Effector CD8-positive, alpha-beta T cell (primary cell): ENCODE results near the gene PPP1R1C.
"Not testable (repeated sequence)": the region's sequence is repeated elsewhere in the genome, so short reads cannot be mapped to it uniquely, and the experiment has no call there.

Source experiments
- DNase-seq: peaks from one replicate; lab custom pipeline; 2025; lab: John Stamatoyannopoulos, UW

PPP1R1C gene

GRCh38 chr2:182015334-182016109, 29.9 kb downstream of the PPP1R1C start:
- DNase-seq: no peak

DNA sequence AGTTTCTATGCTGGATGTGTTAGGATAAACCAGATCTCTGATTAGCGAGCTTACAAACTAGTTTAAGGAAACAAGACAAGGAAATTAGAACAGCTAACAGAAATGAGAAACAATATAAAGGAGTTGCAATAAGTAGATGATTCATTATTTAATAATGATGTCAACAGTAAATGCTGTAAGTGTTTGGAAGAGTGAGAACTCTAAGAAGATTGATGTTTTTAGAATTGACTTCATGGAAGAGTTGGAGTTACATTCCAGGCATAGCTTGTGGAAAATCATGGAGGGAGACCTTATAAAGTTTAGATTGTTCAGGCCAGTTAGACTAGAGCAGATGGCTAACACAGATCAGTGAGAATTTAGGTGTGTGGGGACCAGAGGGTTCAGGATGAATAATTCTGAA, 32.6 kb downstream of the PPP1R1C start:
- DNase-seq: no peak

- no peak for DNase-seq
Measured at GRCh38 chr2:182019731-182020130, 34.1 kb downstream of the PPP1R1C start.

GRCh38 chr2:182020286-182021070, 34.8 kb downstream of the PPP1R1C start:
- no peak for DNase-seq

GRCh38 chr2:182023235-182023634, 37.6 kb downstream of the PPP1R1C start:
- DNase-seq: no peak

DNA sequence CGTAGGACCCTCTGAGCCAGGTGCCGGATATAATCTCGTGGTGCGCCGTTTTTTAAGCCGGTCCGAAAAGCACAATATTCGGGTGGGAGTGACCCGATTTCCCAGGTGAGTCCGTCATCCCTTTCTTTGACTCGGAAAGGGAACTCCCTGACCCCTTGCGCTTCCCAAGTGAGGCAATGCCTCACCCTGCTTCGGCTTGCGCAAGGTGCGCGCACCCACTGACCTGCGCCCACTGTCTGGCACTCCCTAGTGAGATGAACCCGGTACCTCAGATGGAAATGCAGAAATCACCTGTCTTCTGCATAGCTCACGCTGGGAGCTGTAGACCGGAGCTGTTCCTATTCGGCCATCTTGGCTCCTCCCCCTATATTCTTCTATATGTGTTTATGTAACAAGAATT, 45.2 kb downstream of the PPP1R1C start:
- not testable (repeated sequence) for DNase-seq

DNA sequence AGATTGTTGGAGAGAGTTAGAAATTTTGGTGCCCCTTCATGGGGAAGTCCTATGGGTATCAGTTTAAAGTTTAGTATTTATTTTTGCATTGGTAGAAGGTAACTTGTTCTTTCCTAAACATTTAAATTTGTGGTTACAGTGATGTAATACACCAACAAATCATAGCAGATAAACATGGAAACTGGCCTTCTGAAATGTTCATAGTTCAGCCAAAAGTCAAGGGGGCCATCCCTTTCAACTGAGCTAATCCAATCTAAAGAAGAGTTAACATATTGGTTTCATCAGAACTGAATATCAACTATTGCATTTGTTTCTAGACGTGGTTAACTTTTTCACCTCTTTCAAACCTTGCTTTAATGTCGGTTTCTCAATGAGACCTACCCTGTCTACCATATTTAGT, 46.3 kb downstream of the PPP1R1C start:
- no peak for DNase-seq

DNA sequence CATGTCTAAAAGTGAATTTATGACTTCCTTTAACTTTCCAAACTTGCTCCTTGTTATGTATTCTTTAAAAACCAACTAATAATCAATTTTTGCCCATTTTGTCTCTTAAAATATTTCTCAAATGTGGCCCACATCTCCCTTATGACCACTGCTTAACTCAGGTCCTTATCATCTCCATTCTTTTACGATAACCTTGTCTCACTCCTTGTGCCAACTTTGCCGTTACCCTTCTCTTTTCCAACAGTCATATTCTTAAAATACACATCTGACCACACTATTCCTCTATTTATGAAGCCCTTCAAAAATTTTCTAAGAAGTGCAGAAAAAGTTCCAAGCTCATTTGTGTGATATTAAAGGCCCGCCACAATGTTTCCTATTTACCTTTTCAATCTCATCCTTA, 47.8 kb downstream of the PPP1R1C start:
- DNase-seq: no peak

DNA sequence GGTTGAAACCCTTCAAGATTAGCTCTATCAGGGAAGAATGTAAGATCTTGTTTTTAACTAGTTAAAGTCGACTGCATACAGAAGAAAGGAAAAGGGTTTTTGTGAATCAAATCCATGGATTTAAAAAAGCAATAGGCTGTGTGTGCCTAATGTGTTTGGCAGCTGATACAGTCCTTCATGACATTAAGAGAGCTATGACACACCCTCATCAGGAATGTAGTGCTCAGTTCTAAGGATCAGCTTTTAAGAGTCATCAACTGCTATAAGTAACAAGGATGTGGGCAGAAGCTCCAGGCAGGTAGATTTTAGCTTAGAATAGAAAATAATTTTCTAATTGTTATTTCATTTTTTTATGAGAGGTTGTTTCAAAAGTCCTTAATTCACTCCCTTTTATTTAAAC, 52.9 kb downstream of the PPP1R1C start:
- no peak for DNase-seq

DNA sequence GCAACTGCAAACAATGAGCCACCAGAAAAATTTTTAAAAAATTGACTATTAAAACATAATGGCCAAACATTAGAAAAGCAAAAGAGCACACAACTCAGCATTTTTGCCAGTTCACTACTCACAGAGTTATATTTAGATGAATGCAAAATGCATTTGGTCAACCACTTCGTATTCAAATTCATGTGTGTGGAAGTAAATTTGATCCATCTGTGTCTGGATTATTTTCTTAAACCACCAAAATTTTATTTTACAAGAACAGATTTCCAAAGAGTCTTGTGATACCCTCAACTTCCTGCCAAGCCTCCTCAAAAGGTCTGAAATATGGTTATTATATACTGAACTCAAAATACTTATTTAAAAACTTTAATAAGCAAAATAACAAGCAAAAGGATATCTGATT, 57.4 kb downstream of the PPP1R1C start:
- no peak for DNase-seq

DNA sequence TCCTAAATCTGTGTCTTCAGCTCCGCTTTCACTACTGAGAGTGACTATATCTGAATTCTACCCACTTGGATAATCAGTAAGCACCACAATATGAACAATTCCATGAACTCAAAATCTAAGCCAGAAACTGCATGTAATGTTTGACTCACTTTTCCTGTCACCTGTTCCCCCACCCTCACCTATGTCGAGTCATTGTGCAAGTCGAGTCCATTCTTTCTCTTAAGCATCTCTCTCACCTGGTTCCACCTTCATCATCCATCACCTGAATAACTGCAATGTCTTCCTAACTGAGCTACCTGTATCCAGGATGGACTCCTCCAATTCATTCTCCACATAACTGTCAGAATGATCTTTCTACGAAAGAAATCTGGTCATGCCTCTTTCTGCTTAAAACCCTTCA, 58.2 kb downstream of the PPP1R1C start:
- DNase-seq: no peak

GRCh38 chr2:182047544-182047943, 61.9 kb downstream of the PPP1R1C start:
- no peak for DNase-seq

- DNase-seq: no peak
Measured at GRCh38 chr2:182048088-182048487, 62.4 kb downstream of the PPP1R1C start.

GRCh38 chr2:182048621-182049020, 63.0 kb downstream of the PPP1R1C start:
- DNase-seq: no peak

- DNase-seq: no peak
Measured at GRCh38 chr2:182049372-182050148, 63.9 kb downstream of the PPP1R1C start.

DNA sequence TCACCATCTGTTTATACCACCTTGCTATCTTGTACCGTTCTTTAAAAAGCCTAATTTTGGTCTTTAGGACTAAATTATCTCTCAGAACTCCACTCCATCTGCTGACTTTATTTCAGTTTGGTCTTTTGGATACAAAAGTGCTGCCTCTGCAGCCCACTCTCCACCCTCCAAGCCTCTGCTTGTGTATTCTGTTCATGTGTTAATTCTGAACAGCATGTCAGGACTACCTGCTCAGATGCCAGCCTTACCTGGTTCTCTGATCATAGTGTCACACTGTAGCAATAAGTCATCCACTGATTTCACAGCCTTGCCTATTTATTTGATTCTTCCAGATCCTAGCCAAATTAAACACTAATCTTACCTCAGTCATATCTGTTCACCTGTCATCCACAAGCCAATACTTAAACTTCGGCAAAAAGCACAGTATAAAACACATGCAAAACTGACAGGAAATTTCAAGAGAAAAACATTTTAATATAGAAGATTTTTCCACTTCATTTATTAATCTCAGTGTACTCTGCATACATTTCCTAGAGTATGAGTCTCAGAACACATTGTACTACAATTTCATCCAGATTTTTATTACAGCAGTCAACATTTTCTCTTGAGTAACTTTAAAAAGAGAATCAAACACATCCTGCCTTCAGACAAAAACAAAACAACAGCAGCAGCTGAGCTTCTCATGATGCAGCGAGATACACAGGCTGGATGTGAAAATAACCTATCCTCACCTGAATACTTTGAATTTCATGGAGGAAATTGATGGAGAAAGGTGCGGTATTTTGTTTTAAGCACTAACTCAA, 64.9 kb downstream of the PPP1R1C start:
- DNase-seq: no peak

GRCh38 chr2:182055993-182056392, 70.3 kb downstream of the PPP1R1C start:
- no peak for DNase-seq

GRCh38 chr2:182057002-182057401, 71.3 kb downstream of the PPP1R1C start:
- no peak for DNase-seq

- no peak for DNase-seq
Measured at GRCh38 chr2:182058056-182058455, 72.4 kb downstream of the PPP1R1C start.

- DNase-seq: no peak
Measured at GRCh38 chr2:182061739-182062138, 76.1 kb downstream of the PPP1R1C start.

DNA sequence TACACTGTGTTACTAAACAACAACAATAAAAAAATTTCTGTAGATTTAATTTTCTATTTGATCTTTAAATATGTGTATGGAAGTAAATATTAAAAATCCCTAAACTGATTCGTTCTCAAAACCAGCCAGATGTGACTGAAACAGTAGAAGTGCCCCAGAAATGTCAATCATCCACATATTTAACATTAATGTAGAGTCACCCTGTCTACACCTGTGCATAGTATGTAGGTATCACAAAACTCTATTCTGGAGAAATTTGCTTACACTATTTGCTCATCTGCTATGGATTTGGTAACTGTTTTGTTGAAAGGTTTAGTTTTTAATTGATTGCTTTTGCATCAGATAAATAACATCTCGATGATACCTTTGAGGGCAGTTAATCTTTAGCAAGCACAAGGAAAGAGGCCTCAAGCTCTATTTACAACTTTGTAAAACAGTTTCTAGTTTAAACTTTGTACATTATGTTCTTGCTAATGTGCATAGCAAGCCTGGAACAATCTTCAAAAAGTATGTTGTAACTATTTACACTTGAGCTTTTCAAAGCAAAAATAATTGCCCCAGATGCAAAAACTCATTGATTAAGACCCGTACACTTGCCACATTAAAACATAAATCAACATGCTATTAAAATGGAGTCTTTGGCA, 76.8 kb downstream of the PPP1R1C start:
- DNase-seq: no peak
